Measurements from ENCODE around the gene MUC4. TPM values are rescaled to one million over a fixed set of nuclear protein-coding genes. Genes with fewer than 3 reads are reported as not detected.
"Not testable (repeated sequence)": the region's sequence is repeated elsewhere in the genome, so short reads cannot be mapped to it uniquely, and the experiment has no call there.

The MUC4 gene
- total RNA-seq, 4 donors from 2014 or later = 0.19 to 3.0 (median 0.47) TPM; not detected in 1

- Histone ChIP-seq H3K4me3 (no peak overlapping the region), H3K36me3 (no peaks in the 10 kb centered on the region), H3K9me3 (no peaks in the 10 kb centered on the region), H3K27me3 (peaks cover 36% of the 10 kb centered on the region), H3K27ac (no peak overlapping the region), H3K4me1 (no peaks in the 10 kb centered on the region)
- ATAC-seq = no peak
- 88% methylated on average over 14 of the region's 17 CpGs; no CpG with 5 or more reads in 1 of the 2 donors for WGBS, 2 donors (ENCODE audit: low coverage in 1 of 2)
- TF ChIP-seq CTCF (IDR thresholded peaks at IDR 0.05) (no peak), POLR2AphosphoS5 (IDR thresholded peaks at IDR 0.05) (no peak), EP300 (IDR thresholded peaks at IDR 0.05) (no peak), POLR2A (IDR thresholded peaks at IDR 0.05) (no peak)
Observed at GRCh38 chr3:195817578-195818135, 5.9 kb upstream of the MUC4 start.

GRCh38 chr3:195816276-195816913, 4.7 kb upstream of the MUC4 start:
- H3K9me3 ChIP-seq, H3K27ac ChIP-seq, H3K4me3 ChIP-seq, ATAC-seq, H3K36me3 ChIP-seq, H3K4me1 ChIP-seq: not testable (repeated sequence)
- 91 to 93% methylated on average over 12 to 19 of the region's 23 CpGs for WGBS, 2 donors (ENCODE audit: low coverage in 1 of 2)
- peaks cover 38% of the 10 kb centered on the region for H3K27me3 ChIP-seq

GRCh38 chr3:195815169-195815771, 3.5 kb upstream of the MUC4 start:
- Histone ChIP-seq H3K27ac (no peak overlapping the region), H3K36me3 (no peaks in the 10 kb centered on the region), H3K27me3 (peaks cover 36% of the 10 kb centered on the region), H3K4me3 (no peak overlapping the region), H3K9me3 (no peaks in the 10 kb centered on the region), H3K4me1 (no peaks in the 10 kb centered on the region)
- no peak for ATAC-seq
- TF ChIP-seq EP300 (IDR thresholded peaks at IDR 0.05) (no peak), CTCF (IDR thresholded peaks at IDR 0.05) (no peak), POLR2A (IDR thresholded peaks at IDR 0.05) (no peak), POLR2AphosphoS5 (IDR thresholded peaks at IDR 0.05) (no peak)
- 89 to 100% methylated on average over 3 of the region's 18 CpGs for WGBS, 2 donors (ENCODE audit: low coverage in 1 of 2)

GRCh38 chr3:195813916-195814640, 2.3 kb upstream of the MUC4 start:
- 76% methylated on average over 9 of the region's 24 CpGs; no CpG with 5 or more reads in 1 of the 2 donors for WGBS, 2 donors (ENCODE audit: low coverage in 1 of 2)
- no peak overlapping the region for H3K4me3 ChIP-seq
- H3K27ac ChIP-seq = no peak overlapping the region
- no peaks in the 10 kb centered on the region for H3K36me3 ChIP-seq
- H3K27me3 ChIP-seq = peaks cover 38% of the 10 kb centered on the region
- no peak for ATAC-seq
- no peak for TF ChIP-seq CTCF (IDR thresholded peaks at IDR 0.05)
- no peak for TF ChIP-seq EP300 (IDR thresholded peaks at IDR 0.05)
- TF ChIP-seq POLR2AphosphoS5 (IDR thresholded peaks at IDR 0.05) = no peak
- TF ChIP-seq POLR2A (IDR thresholded peaks at IDR 0.05) = no peak
- no peaks in the 10 kb centered on the region for H3K9me3 ChIP-seq
- no peaks in the 10 kb centered on the region for H3K4me1 ChIP-seq

GRCh38 chr3:195812366-195812765, 637 bp upstream of the MUC4 start:
- Histone ChIP-seq H3K4me1 (no peaks in the 10 kb centered on the region), H3K27me3 (peaks cover 38% of the 10 kb centered on the region), H3K36me3 (no peaks in the 10 kb centered on the region), H3K9me3 (no peaks in the 10 kb centered on the region), H3K4me3 (no peak overlapping the region), H3K27ac (no peak overlapping the region)
- WGBS, 2 donors (ENCODE audit: low coverage in 1 of 2) = 73 to 83% methylated on average over 6 to 9 of the region's 20 CpGs
- ATAC-seq = no peak
- TF ChIP-seq EP300 (IDR thresholded peaks at IDR 0.05) (no peak), POLR2A (IDR thresholded peaks at IDR 0.05) (no peak)

Measured in gastroesophageal sphincter (tissue), 4 donors.